HG02763 (cell line): ENCODE results near the gene GAK.

Experiments used
- ATAC-seq: cut with Tn5 transposase; IDR thresholded peaks from one replicate; pipeline ENCODE4 v1.9.1; 2021; ENCODE audit warnings: mild to moderate bottlenecking, moderate library complexity; ENCODE audit not compliant: unreplicated experiment

GAK gene

DNA sequence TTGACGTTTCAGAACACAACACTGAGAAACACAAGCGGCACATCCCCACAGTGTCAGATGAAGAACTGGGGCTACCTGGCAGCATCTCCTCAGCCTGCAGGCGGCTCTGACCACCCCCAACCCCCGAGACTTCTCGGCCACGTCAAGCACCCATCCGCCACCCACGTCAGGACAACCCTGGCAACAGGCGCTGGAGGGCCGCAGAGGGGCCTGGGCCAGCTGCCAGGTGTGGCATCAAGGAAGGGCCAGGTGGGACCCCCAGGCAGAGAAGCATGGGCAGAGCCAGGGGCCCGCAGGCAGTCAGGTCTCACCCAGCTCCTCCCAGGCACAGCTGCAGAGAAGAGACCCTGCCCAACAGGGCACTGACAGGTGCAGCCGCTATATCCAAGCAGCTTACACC lies 22.3 kb downstream of the GAK start:
- ATAC-seq: no peak

DNA sequence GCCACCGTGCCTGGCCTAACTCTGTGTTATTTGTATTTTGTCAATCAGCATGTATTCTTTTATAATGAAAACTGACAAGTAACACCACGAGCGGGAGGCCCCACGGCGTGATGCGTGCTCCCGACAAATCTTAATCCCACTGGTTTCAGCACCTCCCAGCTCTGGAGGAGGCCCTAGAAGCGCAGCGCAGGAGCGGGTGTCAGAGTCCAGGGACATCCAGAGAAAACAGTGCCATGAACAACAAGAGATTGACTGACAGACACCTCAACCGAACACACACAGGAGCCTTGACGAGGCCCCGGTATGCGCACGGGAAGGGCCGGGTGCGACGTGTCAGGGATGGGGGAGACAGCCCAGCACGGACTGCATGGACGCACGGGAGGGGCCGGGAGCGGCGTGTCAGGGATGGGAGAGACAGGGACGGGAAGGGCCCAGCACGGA lies 23.0 kb downstream of the GAK start:
- no peak for ATAC-seq

DNA sequence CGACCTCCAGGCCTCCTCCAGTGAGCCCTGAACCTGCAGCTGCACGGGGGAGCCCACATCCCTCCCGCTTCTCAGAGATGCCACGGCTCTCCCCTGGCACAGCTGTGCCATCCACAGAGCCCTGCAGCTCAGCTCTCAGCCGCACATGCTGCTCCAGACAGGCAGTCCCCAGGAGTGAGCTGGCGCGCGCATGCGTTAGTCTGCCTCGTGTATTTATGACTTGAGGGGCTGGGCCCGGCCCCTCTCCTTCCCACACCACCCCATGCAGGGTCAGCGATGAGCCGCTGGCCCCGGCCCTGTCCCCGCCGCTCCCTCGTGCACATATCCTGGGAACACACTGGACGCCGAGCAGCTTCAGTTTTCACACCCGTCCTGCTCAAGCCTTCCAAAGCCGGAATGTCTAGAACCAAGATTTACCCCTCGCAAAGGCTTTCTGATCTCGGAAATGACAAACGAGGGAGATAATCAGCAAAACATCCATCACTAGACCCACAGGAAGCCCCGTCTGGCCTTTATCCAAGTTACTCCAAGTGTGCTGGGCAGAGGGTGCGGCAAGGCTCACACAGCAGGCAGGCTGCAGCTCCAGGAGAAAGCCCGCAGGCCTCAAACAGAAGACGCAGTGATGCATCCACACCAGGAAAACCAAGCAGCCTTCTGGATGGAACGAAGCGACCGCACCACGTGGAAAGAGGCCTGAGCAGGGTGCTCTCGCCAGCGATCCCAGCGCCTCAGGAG lies 24.3 kb downstream of the GAK start:
- ATAC-seq: no peak

DNA sequence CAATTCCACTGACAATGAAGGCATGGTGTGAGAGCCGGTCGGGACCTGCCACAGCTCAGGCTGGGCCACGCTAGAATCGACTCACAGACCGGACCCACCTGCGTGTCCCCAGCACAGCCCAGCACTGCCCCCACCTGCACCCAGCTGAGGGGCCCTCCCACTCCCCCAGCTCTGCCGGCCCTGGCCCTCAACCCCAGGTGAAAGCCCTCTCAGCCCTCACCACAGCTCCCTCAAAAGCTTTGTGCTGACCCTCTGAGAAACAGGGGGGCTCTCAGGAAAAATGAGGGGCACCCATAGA lies 25.1 kb downstream of the GAK start:
- ATAC-seq: no peak

DNA sequence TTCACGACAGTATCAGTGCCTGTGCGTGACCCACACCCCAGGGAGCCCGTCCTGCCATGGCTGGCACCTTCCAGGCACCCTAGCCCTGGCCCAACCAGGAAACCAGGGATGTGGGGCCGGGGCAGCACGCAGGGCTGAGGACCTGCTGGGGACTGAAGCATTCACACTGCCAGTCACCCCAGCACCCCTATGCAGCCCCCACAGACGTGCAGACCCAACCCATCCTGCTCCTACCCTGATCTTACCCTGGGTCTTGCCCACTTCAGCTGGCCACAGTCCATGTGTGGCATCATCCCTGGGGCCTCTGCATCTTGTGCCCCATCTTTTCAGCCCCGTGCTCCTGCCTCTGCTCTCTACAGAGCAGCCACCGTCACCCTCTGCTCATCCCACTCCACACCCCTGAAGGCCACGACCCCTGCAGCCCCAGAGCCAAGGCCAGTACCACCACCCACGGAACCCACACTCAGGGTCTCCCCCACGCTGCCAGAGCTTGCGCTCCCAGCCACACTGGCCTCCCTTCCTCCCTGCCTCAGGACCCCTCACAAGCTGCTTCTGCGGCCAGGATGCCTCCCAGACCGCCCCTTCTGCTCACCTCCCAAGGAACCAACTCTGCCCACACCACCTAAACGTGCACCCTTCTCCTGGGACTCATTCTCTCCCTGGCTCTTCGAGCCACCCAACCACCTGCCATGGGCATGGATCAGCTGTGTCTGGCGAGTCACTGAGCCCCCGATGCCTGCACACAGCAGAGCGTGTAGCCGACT lies 25.6 kb downstream of the GAK start:
- no peak for ATAC-seq

DNA sequence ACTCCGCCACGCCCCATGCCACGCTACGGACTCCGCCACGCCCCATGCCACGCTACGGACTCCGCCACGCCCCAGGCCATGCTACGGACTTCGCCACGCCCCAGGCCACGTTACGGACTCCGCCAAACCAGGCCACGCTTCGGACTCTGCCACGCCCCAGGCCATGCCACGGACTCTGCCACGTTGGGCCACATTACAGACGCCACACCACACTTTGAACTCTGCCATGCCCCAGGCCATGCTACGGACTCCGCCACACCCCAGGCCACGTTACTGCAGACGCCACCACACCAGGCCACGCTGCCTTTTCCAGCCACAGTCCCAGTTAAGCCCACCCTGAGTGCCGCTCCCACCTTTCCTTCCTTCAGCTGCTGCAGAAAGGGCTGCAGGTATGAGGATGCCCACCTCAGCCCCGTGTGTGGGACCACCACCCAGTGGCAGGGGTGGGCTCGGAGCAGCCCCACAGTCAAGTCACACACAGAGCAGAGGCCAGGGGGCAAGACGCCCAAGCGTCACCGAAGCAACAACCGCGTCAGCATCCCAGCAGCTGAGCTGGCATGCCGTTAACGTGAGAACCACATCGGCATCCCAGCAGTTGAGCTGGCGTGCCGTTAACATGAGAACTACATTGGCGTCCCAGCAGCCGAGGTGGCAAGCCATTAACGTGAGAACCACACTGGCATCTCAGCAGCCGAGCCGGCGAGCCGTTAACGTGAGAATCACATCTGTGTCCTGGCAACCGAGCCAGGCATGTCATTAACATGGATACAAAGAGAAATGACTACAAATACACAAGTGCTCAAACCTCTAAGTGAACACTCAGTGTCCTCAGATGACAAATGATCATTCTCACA lies 26.4 kb downstream of the GAK start:
- ATAC-seq: no peak

DNA sequence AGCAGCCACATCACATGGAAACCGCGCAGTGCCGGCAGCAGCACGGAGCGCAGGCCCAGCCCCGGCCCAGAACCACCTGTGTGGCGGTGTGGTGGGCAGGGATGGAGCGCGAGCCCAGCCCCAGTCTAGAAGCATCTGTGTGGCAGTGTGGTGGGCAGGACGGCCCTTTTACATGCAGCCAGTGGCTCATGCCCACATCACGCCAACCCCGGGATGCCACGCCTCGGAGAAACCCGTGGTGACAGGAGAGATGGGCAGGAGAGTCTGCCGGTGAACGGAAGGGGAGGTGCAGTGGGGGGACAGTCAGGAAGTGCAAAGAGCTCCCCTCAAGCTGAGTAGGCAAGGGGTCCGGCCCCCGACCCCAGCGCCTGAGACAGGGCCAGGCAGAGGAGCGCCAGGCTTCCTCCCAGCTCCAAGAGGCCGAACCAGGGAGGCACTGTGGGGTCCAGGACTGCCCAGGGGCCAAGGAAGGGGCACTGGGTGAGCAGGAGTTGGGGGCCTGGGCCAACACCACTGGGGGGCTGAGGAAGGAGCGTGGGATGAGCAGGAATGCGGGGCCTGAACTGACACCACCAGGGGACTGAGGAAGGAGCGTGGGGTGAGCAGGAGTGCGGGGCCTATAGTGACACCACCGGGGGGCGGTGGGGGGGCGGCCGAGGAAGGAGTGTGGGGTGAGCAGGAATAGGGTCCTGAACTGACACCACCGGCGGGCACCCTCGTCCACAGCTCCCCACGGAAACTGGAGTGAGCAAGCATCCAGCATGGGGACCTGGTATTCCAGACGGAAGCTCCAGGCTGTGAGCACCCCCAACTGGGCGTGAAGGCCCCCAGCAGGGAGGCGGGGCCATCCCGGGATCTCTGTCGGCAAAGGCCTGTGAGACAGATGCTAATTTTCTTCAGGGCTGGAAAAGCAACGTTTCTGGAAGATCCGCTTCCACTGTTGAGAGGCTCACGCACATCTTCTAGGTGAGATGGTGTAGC lies 28.8 kb downstream of the GAK start:
- no peak for ATAC-seq

DNA sequence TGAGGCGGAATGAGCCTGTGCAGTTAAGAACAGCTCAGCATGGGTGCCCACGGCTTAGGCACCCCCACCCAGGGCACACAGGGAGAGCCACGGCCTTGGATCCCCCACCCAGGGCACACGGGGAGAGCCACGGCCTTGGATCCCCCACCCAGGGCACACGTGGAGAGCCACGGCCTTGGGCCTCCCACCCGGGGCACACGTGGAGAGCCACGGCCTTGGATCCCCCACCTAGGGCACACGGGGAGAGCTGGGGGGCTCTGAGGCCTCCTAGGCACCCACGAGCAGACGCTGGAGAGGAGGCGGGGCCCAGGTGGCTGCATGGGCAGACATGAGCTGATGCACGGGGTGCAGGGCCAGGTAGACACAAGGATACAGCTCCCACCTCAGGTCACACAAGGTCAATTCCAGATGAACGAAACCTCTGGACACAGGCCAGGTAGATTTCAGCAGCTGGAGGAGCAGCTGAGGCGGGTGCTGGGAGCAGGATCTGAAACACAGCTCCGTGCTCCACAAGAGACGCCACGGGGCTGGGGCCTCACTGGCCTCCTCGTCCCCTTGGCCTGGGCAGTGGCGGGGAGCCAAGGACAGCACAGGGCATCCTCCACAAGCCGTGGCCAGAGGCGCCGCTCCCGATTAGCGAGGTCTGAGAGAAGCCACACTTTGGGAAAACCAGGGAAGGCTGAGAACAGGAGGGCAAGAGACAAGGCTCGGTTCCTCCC lies 30.8 kb downstream of the GAK start:
- ATAC-seq: no peak

DNA sequence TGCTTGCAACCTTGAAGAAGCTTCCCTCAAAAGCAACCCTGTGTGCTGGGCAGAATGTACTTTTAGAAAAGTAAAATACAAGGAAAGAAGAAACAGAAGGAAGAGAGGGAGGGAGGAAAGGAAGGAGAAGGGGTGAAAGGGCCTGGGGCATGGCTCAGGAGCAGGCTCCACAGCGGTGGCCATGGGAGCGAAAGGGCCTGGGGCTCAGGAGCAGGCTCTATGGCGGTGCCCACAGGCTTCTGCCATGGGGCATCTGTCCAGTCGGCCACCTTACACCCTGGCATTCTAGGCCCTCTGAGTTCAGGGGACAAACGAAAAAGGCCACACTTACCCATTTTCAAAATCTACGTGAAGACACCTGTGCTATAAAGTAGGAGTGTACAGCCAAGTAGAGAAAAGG lies 31.4 kb downstream of the GAK start:
- no peak for ATAC-seq

DNA sequence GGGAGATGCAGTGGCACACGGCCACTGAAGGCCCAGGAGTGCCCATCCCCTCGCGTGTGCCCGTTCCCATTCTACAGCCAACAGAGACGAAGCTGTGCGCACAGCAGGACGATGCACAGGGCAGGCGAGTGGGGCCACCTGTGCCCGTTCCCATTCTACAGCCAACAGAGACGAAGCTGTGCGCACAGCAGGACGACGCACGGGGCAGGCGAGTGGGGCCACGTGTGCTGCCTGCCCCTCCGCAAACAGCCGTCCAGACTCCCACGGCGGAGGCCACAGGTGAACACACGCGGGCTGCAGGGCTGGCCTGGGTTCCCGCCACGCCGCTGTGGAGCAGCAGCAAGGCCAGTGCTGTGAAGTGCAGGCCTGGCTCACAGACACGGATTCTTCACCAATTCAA lies 32.0 kb downstream of the GAK start:
- ATAC-seq: no peak

DNA sequence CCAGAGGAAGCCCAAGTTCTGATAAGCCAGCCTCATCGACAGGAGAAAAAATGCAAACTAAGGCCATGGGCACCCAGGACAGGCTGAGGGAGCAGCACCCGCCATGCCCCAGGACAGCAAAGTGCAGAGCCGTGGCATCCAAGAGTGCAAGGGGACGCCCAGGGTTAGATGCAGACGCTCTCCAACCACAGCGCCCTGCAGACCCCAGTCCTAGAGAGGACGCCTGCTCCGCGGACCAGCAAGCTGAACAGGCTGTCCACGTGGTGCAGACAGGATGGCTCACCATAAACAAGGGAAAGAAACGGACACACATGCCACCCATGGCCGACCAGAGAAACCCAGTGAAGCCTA lies 32.6 kb downstream of the GAK start:
- ATAC-seq: no peak

DNA sequence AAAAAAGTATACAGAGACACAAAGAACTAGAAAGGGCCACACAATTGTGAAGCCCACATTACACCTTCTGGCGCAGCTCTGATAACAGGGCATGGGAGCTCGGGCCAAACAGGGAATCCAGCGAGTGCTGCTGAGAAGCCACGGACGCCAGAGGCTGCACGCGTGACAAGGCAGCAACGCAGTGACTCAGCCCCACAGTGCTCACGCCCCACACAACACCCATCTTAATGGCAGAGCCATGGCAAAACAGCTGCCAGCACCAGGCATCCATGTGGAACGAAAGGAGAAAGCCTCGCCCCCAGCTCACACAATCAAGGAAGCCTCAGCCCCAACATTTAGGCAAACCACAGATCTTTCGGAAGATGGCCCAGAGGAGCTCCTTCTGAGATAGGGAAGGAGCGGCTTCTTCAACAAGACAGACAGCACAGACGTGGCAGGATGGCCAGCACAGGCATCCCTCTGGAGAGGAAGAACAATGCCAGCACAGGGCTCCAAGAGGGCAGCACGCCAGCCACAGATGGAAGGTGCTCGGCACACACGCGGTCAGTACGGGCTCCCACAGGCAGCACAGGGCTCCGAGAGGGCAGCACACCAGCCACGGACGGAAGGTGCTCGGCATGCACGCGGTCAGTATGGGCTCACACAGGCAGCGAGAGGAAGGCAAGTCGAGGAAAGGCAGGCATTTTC lies 33.1 kb downstream of the GAK start:
- no peak for ATAC-seq

DNA sequence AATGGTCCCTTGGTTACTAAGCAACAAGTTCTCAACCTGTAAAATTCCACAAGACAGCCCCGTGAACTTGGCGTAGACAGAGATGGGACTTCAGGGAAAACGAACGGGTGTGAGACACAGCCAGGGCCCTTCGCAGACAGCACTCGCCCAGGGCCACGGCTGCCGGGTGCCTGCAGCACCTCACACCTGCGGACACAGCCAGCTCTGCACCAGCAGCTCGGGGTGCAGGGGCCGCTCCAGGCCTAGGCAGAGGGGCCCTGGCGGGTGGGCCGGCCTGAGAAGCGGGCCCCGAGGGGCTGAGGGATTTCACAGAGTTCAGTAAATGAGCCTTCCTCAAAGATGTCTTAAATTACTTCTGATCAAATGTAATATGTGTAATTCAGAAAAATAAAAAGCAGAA lies 34.0 kb downstream of the GAK start:
- ATAC-seq: no peak

DNA sequence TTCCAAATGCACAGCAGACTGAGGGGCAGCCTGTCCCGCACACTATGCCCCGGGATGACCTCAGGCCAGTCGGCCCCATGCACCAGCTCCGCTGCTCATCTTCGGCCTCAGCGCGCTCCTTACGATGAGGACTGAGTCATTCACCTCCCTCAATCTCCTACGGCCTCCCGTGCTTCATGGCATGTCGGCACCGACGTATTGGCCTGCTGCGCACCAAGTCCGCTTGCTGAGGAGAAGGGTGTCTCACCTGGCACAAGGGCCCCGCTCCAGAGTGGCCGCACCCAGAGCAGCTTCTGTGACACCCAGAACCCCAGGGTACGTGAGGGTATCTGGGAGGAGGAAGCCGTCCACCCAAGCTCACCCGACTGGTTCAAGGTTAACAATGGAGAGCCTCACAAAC lies 35.5 kb downstream of the GAK start:
- ATAC-seq: no peak

DNA sequence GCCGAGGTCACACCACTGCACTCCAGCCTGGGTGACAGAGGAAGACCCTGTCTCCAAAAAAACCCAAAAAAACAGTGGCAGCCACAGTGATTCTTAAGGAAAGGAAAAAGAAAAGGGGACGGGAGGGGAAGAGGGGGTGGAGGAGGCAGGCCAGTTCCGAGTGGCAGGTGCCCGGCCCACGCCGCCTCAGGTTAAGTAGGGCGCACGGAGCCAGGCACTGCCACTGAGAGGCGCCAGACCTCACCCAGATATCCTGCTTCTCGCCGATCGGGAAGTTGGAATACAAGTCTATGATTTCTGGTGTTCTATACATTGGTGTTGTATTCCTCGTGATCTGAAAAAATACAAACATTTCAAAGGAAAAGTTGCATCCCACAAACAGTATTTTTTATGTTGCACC lies 35.9 kb downstream of the GAK start:
- ATAC-seq: no peak

DNA sequence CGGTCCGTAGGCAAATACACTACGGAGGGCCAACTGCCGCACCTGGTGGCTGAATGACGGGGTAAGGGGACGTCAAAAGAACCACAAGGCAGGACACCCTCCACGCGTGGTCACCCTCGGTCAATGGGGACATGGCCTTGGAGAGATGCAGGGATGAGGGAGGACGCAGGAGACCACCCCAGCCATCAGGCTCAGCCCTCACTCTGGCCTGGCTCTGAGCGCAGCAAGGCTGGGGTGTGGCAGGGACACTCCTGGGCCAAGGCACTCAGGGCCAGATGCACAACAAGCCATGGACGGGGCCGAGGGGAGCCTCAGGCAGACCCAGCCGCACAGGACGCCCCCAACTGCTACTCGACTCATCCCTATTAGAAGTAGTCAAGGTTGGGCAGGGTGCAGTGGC lies 36.5 kb downstream of the GAK start:
- no peak for ATAC-seq

DNA sequence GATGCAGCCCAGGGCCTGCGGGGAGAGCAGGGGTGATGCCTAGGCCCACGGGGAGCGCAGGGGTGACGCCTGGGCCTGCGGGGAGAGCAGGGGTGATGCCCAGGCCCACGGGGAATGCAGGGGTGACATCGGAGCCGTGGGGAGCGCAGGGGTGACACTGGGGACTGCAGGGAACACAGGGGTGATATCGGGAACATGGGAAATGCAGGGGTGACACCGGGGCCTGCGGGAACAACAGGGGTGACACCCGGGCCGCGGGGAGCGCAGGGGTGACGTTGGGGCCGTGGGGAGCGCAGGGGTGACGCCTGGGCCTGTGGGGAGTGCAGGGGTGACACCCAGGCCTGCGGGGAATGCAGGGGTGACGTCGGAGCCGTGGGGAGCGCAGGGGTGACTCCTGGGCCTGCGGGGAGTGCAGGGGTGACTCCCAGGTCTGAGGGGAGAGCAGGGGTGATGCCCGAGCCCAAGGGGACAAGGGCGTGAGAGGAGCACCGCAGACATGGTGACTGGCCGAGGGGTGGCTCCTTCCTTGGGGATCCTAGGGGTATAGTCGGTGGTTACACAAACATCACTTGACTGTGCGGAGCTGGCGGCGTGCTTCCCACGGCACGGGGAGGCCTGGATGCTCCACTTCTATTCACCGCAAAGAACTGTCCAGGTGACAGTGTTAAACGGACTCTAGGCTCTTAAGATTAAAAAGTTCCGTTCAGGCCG lies 38.0 kb downstream of the GAK start:
- ATAC-seq: no peak

DNA sequence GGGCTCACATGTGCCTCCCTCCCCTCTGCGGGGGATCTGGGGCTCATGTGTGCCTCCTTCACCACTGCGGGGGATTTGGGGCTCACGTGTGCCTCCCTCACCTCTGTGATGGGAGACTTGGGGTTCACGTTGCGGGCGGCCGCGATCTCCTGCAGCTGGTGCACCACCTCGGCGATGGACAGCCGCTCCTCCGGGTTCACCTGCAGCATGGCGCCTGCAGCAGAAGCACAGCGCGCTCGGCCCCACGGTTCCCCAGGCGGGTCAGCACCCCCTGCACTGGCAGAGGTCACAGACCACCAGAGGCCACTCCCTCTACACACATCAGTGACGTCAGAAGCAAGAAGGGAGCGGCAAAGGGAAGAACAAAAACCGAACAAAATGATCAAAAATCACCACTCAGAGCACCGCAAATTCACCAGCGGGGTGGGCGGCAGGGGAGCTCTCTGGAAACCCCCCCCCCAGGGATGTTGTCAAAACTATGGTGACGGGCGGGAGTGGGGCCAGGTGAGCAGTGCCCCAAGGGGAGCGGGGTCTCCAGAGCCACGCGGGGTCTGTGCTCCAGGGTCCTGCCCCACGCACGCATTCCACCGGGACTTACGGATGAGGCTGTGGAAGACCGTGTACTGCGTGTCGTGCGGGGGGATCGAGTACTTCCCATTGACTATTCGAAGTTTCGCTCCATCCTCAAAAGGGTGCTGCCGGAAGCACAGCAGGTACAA lies 38.7 kb downstream of the GAK start:
- no peak for ATAC-seq
